Stimulated activated CD4-positive, alpha-beta T cell treated with anti-CD3 and anti-CD28 coated beads, Interleukin-4, amount 100 ng/mL, for 48 hours (primary cell): Measurements from ENCODE around the gene TENM4.

Experiments
- DNase-seq, 2 donors: peaks; one replicate each; pipeline ENCODE4 v3.0.0-alpha.2; 2020; ENCODE audit warnings: low read depth in 2 of 2

TENM4 gene

GRCh38 chr11:79084382-79084781 is 356.4 kb downstream of the TENM4 start:
- DNase-seq, result no peak

- no peak for DNase-seq
Observed at GRCh38 chr11:79083352-79083751, 357.5 kb downstream of the TENM4 start.

GRCh38 chr11:79082907-79083306 is 357.9 kb downstream of the TENM4 start:
- DNase-seq, result no peak

GRCh38 chr11:79082280-79082679 is 358.6 kb downstream of the TENM4 start:
- DNase-seq, result no peak

- no peak for DNase-seq
Observed at GRCh38 chr11:79081471-79082031, 359.3 kb downstream of the TENM4 start.

GRCh38 chr11:79080551-79080950 is 360.3 kb downstream of the TENM4 start:
- no peak for DNase-seq

GRCh38 chr11:79078999-79079398 is 361.8 kb downstream of the TENM4 start:
- no peak for DNase-seq

GRCh38 chr11:79078456-79078855 is 362.4 kb downstream of the TENM4 start:
- DNase-seq, result no peak

GRCh38 chr11:79077702-79078330 is 363.0 kb downstream of the TENM4 start:
- DNase-seq, result no peak

GRCh38 chr11:79076526-79077115 is 364.2 kb downstream of the TENM4 start:
- peak in 1 of 2 donors; percentile 12 for DNase-seq

- no peak for DNase-seq
Observed at GRCh38 chr11:79074547-79074946, 366.3 kb downstream of the TENM4 start.

GRCh38 chr11:79071190-79071589 is 369.6 kb downstream of the TENM4 start:
- no peak for DNase-seq

GRCh38 chr11:79070518-79070917 is 370.3 kb downstream of the TENM4 start:
- no peak for DNase-seq

- no peak for DNase-seq
Observed at GRCh38 chr11:79069504-79069903, 371.3 kb downstream of the TENM4 start.

GRCh38 chr11:79068356-79068755 is 372.5 kb downstream of the TENM4 start:
- DNase-seq, result no peak

GRCh38 chr11:79067352-79067679 is 373.5 kb downstream of the TENM4 start:
- DNase-seq, result no peak

- DNase-seq, result no peak
Observed at GRCh38 chr11:79066456-79067351, 374.1 kb downstream of the TENM4 start.

- no peak for DNase-seq
Observed at GRCh38 chr11:79062814-79063762, 377.7 kb downstream of the TENM4 start.

GRCh38 chr11:79060081-79060953 is 380.5 kb downstream of the TENM4 start:
- no peak for DNase-seq

GRCh38 chr11:79059141-79059540 is 381.7 kb downstream of the TENM4 start:
- DNase-seq, result no peak
